WERI-Rb-1 (cell line): ENCODE data around the gene TMPRSS15.

Source experiments
- DNase-seq: peaks from one replicate; pipeline ENCODE4 v3.0.0-alpha.2; 2020
- H3K27ac ChIP-seq: fragments of 250-450 bp; sonication (Bioruptor Pico); 2 replicates; pipeline ENCODE4 v1.5.1; 2020; ENCODE audit warnings: mild to moderate bottlenecking, moderate library complexity
- H3K27me3 ChIP-seq: fragments of 250-450 bp; sonication (Bioruptor Pico); 2 replicates; pipeline ENCODE4 v1.5.1; 2021; ENCODE audit warnings: mild to moderate bottlenecking, low read depth, moderate library complexity; ENCODE audit not compliant: insufficient read depth, severe bottlenecking
- H3K36me3 ChIP-seq: fragments of 250-450 bp; sonication (Bioruptor Pico); 2 replicates; pipeline ENCODE4 v1.5.1; 2020; ENCODE audit warnings: mild to moderate bottlenecking, moderate library complexity
- H3K4me3 ChIP-seq: 2 replicates; pipeline ENCODE4 v1.5.1; 2011; ENCODE audit warnings: low read depth, mild to moderate bottlenecking, control low read depth, low read length
- H3K9me3 ChIP-seq: fragments of 250-450 bp; sonication (Bioruptor Pico); 2 replicates; pipeline ENCODE4 v1.5.1; 2021; ENCODE audit warnings: mild to moderate bottlenecking, moderate library complexity; ENCODE audit not compliant: severe bottlenecking
- TF ChIP-seq, protein P1 (sequence below): IDR thresholded peaks from 2 replicates; pipeline ENCODE4 v1.5.1; 2011; ENCODE audit warnings: low read depth, mild to moderate bottlenecking, control low read depth, inconsistent platforms, low read length

The TMPRSS15 gene

DNA sequence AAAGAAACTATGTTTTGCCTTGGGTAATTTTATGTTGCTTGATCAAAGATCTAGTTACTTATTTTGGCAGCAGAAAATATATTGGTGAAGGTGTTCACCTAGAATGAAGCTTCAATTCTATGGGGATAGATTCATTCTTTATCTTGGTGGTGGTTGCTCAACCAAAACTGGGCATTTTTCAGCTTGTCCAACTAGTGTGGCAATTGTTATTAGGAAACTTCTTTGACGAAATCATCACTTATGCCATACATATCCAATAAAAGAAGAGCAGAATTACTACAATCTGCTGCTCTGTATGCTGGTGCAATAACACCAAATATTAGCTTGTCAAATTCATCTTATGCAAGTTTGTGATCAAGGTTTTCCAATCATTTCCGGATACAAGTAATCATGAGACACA, 26.8 kb upstream of the TMPRSS15 start:
- Histone ChIP-seq H3K9me3 (no peaks in the 10 kb centered on the region), H3K27ac (no peak overlapping the region), H3K27me3 (no peaks in the 10 kb centered on the region), H3K36me3 (no peaks in the 10 kb centered on the region), H3K4me3 (no peak overlapping the region)
- no peak for DNase-seq
- TF ChIP-seq, protein P1, sequence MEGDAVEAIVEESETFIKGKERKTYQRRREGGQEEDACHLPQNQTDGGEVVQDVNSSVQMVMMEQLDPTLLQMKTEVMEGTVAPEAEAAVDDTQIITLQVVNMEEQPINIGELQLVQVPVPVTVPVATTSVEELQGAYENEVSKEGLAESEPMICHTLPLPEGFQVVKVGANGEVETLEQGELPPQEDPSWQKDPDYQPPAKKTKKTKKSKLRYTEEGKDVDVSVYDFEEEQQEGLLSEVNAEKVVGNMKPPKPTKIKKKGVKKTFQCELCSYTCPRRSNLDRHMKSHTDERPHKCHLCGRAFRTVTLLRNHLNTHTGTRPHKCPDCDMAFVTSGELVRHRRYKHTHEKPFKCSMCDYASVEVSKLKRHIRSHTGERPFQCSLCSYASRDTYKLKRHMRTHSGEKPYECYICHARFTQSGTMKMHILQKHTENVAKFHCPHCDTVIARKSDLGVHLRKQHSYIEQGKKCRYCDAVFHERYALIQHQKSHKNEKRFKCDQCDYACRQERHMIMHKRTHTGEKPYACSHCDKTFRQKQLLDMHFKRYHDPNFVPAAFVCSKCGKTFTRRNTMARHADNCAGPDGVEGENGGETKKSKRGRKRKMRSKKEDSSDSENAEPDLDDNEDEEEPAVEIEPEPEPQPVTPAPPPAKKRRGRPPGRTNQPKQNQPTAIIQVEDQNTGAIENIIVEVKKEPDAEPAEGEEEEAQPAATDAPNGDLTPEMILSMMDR: no peak

DNA sequence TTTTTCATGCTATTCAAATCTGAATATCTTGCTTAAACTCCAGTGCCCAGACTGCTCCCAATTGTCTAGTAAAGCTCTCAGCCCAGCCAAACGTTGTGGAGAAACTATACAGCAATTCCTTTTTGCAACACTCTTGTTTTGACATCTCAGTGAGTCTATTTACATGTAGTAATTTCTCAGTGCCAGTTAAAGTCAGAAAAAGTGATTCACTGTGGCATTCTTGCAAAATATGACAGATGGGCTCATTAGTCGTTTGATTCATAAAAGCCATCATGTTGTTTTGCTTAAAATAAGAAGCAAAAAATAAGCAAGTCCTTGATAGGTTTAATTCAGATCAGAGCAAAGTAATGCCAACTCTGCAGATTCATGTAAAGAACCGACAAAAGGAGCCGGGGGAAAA, 20.7 kb upstream of the TMPRSS15 start:
- Histone ChIP-seq H3K9me3 (no peaks in the 10 kb centered on the region), H3K4me3 (no peak overlapping the region), H3K36me3 (no peaks in the 10 kb centered on the region), H3K27ac (no peak overlapping the region), H3K27me3 (no peaks in the 10 kb centered on the region)
- TF ChIP-seq, protein P1: no peak
- no peak for DNase-seq

DNA sequence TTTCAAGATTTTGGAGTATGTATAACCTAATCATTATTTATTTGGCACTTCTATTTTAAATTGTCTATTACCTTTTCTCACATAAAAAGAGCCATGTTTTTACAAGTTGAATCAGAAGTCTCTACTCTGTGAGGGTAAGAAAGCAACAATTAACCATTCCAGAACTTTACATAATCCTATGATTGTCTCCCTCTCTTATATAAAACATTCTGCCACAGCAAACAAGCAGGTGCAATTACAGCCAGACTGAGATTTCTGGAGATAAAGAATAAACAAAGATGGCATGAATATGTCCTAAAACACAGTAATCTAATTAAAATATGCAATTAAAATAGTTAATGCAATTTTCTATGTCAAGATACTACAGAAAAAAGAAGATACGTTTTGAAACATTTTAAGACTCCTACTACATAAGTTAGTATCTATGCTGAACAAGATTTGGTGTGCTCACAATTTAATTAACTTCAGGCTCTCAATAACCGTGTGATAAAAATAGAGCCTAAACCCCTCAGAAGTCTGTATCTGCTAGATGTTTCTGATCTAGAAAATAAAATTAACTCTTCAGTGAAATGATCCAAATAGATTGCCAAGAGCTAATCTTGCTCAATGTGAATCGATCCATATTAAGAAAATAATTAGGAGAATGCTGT, 13.7 kb upstream of the TMPRSS15 start:
- Histone ChIP-seq H3K4me3 (no peak overlapping the region), H3K9me3 (no peaks in the 10 kb centered on the region), H3K36me3 (no peaks in the 10 kb centered on the region), H3K27ac (no peak overlapping the region), H3K27me3 (no peaks in the 10 kb centered on the region)
- no peak for DNase-seq
- TF ChIP-seq, protein P1: no peak

DNA sequence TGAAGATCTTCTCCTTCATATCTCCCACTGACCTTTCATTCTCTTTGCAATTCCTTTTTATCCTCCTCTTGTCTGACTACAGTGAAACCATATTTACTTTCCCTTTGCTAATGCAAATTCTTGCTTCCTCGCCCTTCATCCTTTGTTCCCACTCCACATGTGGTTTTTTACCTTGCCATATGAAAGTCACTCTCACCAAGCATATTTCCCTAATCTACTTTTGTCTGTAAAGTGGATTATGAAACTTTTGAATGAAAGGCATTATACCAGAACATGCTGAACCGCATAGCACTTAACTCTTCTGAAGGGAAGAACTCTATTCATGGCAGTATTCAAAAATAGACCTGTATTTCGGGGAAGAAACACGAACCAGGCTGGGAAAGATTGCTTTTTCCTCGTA, 8.0 kb upstream of the TMPRSS15 start:
- H3K27me3 ChIP-seq: no peaks in the 10 kb centered on the region
- TF ChIP-seq, protein P1: no peak
- H3K9me3 ChIP-seq: no peaks in the 10 kb centered on the region
- no peak overlapping the region for H3K4me3 ChIP-seq
- no peak overlapping the region for H3K27ac ChIP-seq
- no peak for DNase-seq
- H3K36me3 ChIP-seq: no peaks in the 10 kb centered on the region

DNA sequence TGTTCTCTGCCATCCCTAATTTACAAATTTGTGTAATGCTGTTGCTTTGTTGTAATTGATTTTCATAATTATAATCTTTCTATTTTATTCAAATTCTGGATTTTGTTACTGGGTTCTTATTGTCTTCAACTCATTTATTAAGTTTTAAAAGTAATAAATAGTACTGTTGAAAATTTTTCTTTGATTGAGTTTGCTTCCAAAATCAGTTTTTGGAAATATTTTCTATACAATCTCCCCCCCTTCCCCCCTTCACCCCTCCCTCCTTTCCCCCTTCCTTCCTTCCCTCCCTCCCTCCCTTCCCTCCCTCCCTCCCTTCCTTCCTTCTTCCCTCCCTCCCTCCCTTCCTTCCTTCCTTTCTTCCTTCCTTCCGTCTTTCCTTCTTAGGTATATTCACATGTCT, 6.0 kb upstream of the TMPRSS15 start:
- H3K27ac ChIP-seq: no peak overlapping the region
- no peak for DNase-seq
- H3K36me3 ChIP-seq: no peaks in the 10 kb centered on the region
- no peak overlapping the region for H3K4me3 ChIP-seq
- H3K27me3 ChIP-seq: no peaks in the 10 kb centered on the region
- TF ChIP-seq, protein P1: no peak
- H3K9me3 ChIP-seq: no peaks in the 10 kb centered on the region

DNA sequence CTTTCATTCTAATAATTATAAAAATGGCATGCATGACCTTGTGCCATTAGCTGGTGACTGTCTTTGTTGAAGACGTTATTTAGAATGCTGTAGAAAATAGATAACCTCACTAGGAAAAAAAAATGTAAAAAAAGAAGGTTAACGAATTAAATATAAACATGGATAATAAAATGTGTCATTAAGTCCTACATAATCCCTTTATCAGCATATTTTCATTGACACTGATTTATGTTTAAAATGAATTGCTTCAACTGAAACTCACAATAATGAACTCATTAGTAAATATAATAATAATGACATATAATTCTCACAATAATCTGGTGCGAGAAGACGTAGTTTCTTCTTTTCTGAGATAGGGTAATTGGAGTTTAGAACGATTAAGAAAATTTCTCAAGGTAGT, 4.7 kb downstream of the TMPRSS15 start:
- TF ChIP-seq, protein P1: no peak
- Histone ChIP-seq H3K27me3 (no peaks in the 10 kb centered on the region), H3K27ac (no peak overlapping the region), H3K36me3 (no peaks in the 10 kb centered on the region), H3K9me3 (no peaks in the 10 kb centered on the region), H3K4me3 (no peak overlapping the region)
- no peak for DNase-seq
